GM19240 (cell line): ENCODE measurements around the gene CMIP.

Experiments
- DNase-seq: peaks from one replicate; pipeline ENCODE4 v3.0.0; 2011; ENCODE audit warnings: low spot score; ENCODE audit not compliant: insufficient read length

The CMIP gene

DNA sequence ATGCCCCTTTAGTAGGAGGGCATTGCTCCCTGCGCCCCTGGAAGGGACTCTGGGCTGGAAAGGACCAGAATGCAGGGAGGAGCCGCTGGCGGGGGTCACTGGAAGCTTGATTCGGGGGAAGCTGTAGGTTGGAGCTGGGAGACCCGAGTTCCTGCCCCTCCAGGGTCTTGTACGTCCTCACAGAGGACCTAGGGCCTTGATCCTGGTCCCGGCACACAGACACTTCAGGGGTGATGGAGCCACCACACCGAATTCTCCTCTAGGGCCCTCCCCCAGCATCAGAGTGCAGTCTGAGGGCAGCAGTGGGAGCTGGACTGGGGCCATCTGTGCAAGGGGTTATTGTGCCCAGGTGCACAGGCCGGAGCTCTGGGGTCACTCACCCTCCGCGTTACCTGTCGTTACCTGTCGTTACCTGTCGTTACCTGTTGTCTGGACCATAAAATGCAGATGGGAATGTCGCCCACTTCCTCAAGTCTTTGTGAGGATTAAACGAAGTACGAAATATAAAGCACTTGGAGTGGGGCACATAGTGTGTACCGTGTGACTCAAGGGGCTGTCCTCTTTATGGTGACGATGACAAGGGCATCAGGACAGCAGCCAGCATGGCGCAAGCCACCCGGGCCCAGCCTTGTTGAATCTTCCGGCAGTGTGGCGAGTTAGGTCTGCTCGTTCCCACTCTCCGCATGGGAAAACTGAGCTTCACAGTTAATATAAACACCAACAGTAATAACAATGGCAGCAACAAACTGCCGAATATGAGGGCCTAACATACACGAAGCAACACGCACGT, 48.6 kb downstream of the CMIP start:
- DNase-seq = no peak

DNA sequence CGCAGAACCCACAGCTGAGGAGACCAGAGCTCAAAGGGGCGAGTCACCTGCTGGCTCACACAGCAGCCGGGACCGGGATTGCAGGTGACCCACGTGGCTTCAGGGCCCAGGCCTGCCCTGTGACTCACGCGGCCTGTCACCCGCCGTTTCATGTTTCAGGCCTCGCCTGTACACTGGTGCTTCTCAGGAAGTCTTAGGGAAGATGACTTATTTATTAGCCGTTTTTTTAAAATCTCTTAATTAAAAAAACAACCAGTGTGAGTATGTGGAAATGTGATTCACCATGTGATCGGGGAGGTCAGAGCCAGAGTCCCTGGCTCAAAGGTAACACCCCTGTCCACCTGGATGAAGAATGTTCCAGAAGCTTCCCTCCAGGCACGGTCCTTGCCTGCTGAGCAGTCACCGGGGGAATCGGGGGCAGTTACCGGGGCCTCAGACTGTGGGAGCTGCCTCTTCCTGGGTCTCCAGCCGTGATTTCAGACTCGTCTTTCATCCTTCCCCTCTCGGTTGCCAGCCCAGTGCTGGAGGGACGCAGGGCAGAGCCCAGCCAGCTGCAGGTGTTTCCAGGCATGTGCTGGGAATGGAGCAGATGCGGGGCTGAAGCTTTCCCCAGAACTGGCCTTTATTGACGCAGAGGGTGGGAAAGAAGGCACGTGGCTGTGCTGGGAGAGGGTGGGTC, 49.3 kb downstream of the CMIP start:
- no peak for DNase-seq

DNA sequence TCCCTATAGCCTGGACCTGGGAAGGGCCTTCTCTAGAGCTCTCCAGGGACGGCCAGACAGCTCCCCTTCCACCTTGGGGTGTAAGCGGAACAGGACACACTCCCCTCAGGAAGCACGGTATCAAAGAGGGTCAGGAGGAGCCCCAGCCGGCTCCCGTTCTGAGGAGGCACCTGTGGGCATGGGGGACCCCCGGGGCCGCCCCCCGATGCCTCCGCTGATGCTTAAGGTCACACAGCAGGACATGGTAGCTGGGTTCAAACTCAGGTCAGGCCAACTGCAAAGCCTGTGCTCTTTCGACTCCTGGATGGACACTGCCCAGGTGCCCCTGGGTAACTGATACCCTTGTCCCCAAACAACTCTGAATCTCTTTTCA, 49.8 kb downstream of the CMIP start:
- no peak for DNase-seq

DNA sequence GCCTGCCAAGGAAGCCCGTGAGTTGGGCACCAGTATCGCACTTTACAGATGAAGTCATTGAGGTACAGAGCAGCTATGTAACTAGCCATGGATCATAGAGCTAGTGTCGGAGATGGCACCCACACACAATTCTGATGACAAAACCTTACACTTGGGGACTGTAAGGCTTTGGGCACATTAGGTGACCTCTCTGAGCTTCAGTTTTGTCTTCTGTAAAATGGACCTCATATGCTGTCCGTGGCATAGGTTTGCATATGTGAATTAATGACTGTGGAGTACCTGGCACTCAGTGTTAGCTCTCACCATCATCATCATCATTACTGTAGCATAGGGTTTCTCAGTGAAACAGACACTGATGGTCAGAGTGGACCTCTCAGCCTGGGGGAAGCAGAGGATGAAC, 50.3 kb downstream of the CMIP start:
- DNase-seq = no peak

DNA sequence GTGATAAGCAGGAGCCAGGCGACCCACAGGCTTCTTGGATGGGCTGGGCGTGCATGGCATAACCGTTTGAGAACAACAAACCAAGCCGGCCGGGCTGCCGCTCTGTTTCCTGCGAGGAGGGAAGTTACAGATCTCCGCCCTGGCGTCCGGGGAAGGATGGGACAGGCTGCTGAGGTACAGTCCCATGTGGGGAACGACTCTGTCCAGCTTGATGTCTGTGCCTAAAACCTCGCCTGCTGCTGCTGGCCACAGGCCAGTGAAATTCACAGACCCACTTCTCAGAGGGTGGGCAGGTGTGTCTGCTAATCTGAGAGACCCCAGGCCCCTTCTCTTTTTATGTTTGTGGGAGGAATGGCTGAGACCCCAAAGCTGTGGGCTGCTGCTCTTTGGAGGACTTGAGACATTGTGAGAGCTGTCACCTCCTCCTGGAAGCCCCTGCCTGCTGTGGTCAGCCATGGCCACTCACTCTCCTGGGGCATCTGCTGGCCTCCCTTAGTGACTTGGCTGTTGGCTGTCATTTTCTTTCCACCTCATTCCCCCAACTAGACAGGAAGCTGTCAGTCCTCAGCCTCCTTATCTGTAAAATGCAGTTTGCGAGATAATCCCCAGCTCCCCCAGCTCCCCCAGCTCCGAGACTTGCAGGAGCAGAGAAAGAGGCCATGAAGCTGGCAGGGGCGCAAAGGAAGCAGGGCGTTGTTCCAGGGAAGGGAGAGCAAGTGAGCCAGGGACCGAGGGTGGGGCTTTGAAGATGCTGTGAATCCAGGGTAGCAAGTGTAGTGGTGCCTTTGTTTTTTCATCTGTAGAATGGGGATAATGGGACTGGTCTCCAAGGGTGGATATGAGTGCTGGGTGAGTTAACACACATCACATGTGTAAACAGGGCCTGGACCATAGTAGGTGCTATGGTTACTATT, 51.0 kb downstream of the CMIP start:
- DNase-seq = no peak

DNA sequence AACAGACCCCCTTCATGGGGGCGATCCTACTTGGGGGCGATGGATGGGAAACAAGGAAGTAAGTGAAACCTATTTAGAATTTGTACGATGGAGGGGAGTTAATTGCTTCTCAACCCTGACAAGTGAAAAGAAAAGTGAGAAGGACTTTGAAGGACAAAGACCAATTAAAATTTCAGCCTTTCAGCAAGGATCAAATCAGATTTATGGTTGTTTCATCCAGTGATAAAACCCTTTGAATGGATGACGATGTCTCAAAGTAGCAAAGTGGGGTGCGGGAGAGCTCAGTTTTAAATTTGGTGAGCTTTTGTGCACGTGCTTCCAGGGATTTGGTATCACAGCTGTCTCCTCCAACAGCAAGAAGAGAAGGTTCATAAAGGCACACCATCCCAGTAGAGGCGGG, 51.7 kb downstream of the CMIP start:
- no peak for DNase-seq

- no peak for DNase-seq
These were observed 52.1 kb downstream of the CMIP start for GRCh38 chr16:81496742-81497141.

DNA sequence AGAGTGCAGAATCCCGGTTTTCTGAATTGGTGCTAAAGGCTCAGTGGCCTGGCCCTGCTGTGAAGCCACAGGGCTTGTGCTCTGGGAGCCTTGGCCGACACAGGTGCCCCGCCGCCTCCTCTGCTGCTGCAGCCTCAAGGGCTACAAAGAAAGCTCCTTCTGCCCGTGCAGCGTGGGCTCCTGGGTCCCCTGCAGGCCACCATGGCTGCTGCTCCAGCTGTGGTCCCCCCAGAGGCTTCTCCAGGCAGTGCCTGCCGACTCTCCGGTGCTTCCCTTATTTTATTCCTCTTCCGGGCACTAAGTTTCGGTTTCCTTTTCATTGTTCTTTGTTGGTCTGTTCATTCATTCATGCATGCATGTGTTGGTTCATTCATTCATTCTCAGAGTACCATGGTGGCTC, 53.1 kb downstream of the CMIP start:
- DNase-seq = no peak

GRCh38 chr16:81498351-81498750, 53.7 kb downstream of the CMIP start:
- no peak for DNase-seq

GRCh38 chr16:81499576-81500380, 55.2 kb downstream of the CMIP start:
- DNase-seq = no peak

GRCh38 chr16:81500833-81501521, 56.4 kb downstream of the CMIP start:
- DNase-seq = no peak

DNA sequence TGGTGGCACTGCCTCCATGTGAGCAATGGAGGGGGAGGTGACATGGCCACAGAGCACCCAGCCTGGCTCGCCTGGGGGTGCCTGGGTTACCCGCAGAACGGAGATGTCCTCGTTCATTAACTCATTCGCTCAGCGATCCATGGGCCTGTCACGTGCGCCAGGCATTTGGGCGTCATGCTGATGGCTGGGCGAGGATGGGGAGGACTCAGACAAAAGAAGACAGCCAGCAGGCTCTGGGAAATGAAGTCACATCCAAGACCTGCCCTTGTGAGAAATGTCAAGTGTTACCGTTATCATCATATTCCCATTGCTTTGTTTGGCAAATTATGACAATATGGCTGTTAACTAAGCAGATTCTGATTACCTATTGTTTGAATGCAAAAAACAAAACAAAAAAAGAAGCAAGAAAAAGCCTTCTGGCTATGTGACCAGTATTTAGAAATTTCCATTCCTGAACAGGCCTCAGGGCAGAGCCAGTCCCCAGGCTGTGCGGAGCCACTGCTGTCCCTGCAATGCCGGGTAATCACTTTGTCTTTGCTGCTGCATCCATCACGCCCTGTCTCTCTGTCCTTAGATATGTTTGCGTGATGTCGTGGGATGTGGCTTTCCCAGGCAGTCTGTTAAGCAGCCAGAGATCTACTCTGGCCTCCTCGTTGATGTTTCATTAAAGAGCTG, 57.9 kb downstream of the CMIP start:
- no peak for DNase-seq

- peak; percentile 68 for DNase-seq
These were observed 60.5 kb downstream of the CMIP start for GRCh38 chr16:81505011-81505661.

- no peak for DNase-seq
These were observed 64.8 kb downstream of the CMIP start for GRCh38 chr16:81509404-81509803.

GRCh38 chr16:81510016-81510415, 65.4 kb downstream of the CMIP start:
- no peak for DNase-seq

GRCh38 chr16:81511371-81511770, 66.8 kb downstream of the CMIP start:
- no peak for DNase-seq

GRCh38 chr16:81513204-81514040, 68.8 kb downstream of the CMIP start:
- no peak for DNase-seq

DNA sequence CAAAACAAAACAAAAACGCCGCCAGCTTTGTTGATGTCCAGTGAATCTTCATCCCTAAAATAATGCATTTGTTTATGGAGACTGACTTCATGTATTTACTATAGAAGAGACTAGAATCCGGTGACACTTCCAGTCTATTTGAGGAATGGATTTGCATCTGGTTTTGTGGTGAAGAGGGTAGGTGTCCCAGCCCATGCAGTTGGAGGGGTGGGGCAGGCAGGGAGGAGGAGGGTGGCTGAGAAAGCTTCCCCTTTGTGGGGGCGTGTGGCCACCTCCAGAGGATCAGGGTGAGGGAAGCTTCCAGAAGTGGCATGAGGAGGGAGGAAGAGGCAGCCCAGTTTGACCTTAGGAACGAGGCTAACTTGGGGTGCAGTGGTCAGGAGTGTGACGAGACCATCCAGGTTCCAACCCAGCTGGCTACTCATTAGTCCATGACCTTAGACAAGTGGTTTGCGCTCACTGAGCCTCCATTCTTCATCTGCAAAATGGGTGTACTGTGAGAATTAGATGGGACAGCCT, 69.5 kb downstream of the CMIP start:
- DNase-seq = no peak
